ENCODE data around the gene PARVG.

Gene PARVG

GRCh38 chr22:44192098-44192815 lies 11.5 kb downstream of the PARVG start:
- H3K4me3 ChIP-seq (ENCODE audit: low read depth, low read length): no peak overlapping the region
- TF ChIP-seq, protein P1, sequence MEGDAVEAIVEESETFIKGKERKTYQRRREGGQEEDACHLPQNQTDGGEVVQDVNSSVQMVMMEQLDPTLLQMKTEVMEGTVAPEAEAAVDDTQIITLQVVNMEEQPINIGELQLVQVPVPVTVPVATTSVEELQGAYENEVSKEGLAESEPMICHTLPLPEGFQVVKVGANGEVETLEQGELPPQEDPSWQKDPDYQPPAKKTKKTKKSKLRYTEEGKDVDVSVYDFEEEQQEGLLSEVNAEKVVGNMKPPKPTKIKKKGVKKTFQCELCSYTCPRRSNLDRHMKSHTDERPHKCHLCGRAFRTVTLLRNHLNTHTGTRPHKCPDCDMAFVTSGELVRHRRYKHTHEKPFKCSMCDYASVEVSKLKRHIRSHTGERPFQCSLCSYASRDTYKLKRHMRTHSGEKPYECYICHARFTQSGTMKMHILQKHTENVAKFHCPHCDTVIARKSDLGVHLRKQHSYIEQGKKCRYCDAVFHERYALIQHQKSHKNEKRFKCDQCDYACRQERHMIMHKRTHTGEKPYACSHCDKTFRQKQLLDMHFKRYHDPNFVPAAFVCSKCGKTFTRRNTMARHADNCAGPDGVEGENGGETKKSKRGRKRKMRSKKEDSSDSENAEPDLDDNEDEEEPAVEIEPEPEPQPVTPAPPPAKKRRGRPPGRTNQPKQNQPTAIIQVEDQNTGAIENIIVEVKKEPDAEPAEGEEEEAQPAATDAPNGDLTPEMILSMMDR (IDR thresholded peaks at IDR 0.05; ENCODE audit: low read depth, low read length): no peak
- DNase-seq (ENCODE audit: low read depth, low spot score): no peak
- in situ Hi-C loops (cut with HindIII; ENCODE audit: low sequenced_read_pairs): no loop called here

GRCh38 chr22:44192816-44193534 lies 12.2 kb downstream of the PARVG start:
- no peak for DNase-seq (ENCODE audit: low read depth, low spot score)
- H3K4me3 ChIP-seq (ENCODE audit: low read depth, low read length): no peak overlapping the region
- TF ChIP-seq, protein P1 (IDR thresholded peaks at IDR 0.05; ENCODE audit: low read depth, low read length): no peak
- in situ Hi-C loops (cut with HindIII; ENCODE audit: low sequenced_read_pairs): no loop called here

DNA sequence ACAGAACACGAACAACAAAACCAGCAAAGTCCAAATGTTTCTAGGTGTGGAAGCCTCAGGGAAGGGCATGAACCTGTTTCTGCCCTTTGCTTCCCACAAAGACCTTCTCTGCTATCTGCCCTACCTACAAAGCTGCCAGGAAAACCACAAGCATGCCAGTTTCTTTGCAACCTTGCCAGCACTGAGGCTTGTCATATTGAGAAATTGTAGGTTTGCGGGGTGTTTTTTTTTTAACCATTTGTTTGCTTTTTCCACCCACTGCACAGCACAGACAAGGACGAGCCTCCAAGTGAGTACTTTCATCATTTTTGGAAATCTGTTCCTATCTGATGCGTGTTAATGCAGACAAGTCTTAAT lies 12.8 kb downstream of the PARVG start:
- no peak overlapping the region for H3K4me3 ChIP-seq (ENCODE audit: low read depth, low read length)
- no peak for DNase-seq (ENCODE audit: low read depth, low spot score)
- in situ Hi-C loops (cut with HindIII; ENCODE audit: low sequenced_read_pairs): no loop called here
- TF ChIP-seq, protein P1 (IDR thresholded peaks at IDR 0.05; ENCODE audit: low read depth, low read length): no peak

GRCh38 chr22:44194569-44194968 lies 13.8 kb downstream of the PARVG start:
- H3K4me3 ChIP-seq (ENCODE audit: low read depth, low read length): no peak overlapping the region
- TF ChIP-seq, protein P1 (IDR thresholded peaks at IDR 0.05; ENCODE audit: low read depth, low read length): no peak
- in situ Hi-C loops (cut with HindIII; ENCODE audit: low sequenced_read_pairs): no loop called here
- DNase-seq (ENCODE audit: low read depth, low spot score): no peak

DNA sequence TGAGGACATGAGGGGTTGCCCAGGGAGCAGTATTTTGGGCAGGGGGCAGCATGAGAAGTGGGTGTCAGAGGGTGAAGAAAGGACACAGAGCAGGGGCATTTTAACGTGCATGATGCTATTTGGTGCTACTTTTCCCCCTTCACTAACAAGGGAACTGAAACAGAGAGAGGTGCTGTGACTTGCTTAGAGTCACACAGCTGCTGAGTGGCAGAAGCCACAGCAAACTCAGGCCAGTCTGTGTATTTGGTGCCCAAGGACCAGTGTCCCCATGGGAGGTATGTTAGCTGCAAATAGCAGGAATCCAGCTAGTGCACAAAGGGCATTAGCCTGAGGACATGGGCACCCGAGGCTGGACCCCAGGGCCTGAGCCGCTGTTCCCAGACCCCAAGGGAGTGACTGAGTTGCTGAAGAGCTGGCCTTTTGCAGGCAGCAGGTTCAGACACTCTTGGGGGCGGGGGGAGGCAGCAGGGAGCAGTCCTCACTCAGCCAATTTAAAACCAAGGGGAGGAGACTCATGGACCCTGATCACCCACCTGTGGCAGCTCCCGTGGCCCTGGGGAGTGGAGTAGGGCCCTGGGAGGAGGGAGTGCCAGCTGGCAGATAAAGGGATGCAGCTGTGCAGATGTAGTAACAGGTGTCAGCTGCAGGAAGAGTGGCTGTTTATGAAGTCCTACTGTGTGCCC lies 14.6 kb downstream of the PARVG start:
- no peak overlapping the region for H3K4me3 ChIP-seq (ENCODE audit: low read depth, low read length)
- in situ Hi-C loops (cut with HindIII; ENCODE audit: low sequenced_read_pairs): no loop called here
- TF ChIP-seq, protein P1 (IDR thresholded peaks at IDR 0.05; ENCODE audit: low read depth, low read length): no peak
- DNase-seq (ENCODE audit: low read depth, low spot score): no peak

- no peak for DNase-seq (ENCODE audit: low read depth, low spot score)
- in situ Hi-C loops (cut with HindIII; ENCODE audit: low sequenced_read_pairs): no loop called here
- TF ChIP-seq, protein P1 (IDR thresholded peaks at IDR 0.05; ENCODE audit: low read depth, low read length): no peak
Measured at GRCh38 chr22:44196241-44196640, 15.5 kb downstream of the PARVG start.

More at GRCh38 chr22:44196241-44196640, 15.5 kb downstream of the PARVG start:
- no peak overlapping the region for H3K4me3 ChIP-seq (ENCODE audit: low read depth, low read length)
